Measurements from ENCODE around the gene KLHL11.
"Not testable (repeated sequence)": the region's sequence is repeated elsewhere in the genome, so short reads cannot be mapped to it uniquely, and the experiment has no call there.

Gene KLHL11

DNA sequence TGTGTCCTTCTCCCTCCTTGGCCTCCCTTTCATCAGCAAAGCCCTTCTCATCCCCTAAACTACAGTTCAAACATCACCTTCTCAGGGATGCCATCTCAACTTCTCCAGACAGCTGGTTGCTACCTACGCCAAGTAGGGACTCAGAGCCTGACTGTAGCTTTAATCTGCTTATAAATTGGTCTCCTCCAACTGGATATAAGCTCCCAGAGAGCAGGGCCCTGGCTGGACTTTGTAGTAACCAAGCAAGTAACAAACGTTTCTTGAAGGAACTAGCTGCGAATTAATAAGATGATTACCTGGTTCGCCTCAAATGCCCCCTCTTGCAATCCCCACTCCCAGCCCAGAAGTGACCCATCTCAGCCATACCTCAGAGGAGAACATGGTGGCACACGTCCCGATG is 17.5 kb upstream of the KLHL11 start:
- no peak for DNase-seq

DNA sequence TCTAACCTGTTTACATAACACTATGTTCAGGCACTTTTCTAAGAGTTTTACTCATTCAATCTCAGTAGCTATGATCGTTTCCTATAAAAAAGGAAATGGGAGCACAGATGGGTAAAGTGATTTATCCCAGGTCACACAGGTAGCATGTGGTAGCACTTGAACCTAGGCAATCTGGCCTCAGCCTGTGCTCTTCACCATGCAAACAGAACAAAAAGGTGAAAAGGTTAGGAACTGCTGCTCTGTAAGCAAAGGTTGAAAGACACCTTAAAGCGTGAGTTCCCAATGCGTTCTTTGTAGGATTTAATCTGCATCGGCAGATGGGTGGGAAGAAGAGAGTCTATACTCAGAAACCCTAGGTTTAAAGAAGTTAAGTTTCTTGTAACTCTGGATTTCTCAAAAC is 14.9 kb upstream of the KLHL11 start:
- DNase-seq: no peak

DNA sequence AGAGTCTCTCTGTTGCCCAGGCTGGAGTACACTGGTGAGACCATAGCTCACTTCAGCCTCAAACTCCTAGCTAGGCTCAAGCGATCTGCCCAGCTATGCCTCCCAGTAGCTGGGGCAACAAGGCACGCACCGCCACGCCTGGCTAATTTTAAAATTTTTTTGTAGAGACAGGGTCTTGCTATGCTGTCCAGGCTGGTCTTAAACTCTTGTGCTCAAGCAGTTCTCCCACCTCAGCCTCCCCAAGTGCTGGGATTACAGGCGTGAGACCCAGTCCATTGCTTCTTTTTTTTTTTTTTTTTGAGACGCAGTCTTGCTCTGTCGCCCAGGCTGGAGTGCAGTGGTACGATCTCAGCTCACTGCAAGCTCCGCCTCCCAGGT is 9.1 kb upstream of the KLHL11 start:
- DNase-seq: not testable (repeated sequence)

DNA sequence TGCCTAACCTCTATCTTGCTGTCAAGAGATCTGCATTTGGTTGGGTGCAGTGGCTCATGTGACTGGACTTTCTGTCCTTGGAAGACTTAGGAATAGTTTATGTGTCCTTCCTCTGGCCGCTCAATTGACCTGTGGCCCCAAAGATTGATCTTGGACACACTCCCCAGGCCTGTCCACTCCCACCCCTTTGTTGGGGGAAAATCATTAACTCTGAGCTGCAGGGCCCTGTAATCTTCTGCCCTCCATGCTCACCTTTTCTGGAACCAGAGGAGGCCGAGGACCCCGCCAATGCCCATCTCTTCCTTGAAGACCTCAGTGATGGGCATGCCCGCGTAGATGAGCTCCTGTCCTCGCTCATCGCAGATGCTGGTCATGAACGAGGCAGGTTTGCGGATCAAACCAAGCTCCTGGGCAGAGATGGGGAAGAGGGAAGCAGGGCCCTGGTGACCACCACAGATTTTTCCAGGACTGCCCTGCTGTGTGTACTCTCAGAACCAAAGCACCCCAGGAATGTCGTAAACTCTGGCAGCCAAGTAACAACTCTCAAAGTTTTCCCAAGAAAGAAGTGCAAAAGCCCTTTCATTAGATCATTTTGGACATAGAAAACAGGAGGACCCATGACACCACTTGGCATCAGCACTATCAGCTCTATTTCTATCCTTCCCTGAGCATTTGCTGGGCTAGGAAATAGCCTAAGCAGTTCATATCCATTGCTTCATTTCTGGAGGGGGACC is 8.5 kb upstream of the KLHL11 start:
- no peak for DNase-seq

DNA sequence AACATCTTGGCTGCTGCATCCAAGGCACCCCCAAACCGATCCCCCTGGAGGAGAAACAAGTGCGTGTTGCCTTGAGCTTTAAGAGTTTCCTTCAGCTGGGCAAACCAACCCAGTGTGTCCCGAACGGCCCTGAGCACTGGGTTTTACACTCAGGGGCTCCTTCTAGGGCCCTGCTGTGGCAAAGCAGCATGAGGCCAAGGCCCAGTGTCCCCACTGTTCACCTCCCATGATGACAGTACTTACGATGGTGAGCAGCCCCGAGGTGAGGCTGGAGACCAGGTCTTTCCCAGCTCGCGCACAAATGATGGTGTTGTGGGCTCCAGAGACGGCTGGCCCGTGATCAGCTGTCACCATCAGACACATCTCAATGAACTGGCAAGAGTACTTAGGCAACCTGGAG is 6.6 kb upstream of the KLHL11 start:
- DNase-seq: no peak

DNA sequence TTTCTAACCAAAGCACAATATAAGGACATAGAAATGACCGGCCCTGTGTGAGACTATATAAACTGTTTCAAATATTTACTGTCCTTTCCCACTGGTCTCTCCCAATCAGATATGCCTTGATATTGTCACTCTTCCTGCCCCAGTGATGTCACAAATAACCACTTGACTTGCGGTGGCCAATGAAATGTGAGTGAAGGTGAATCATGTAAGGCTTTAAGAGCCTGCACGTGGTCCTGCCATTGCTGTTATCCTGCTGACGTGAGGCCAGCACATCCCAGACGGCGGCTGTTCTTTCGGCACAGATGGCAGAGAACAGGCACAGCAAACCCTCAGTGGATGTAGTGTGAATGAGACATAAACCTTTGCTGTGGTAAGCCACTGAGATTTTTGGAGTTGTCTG is 5.4 kb upstream of the KLHL11 start:
- no peak for DNase-seq

DNA sequence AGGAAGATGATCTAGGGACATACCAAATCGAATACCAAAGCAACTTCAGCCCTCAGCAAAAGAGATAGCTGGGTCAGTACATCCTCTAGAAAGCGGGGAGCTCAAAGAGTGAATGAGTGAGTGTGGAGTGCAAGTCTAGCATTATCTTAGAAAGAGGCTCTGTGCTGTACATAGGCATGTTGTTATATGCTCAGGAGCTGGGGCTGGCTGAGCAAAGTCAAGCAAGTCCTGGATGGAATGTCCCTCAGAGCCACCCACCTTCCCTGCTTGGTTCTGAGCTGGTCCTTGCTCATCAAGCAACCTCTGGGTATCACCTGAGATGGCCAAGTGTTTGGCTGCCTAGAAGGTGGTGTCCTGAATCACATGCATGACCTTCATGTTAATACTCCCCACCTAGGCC is 4.9 kb upstream of the KLHL11 start:
- no peak for DNase-seq

DNA sequence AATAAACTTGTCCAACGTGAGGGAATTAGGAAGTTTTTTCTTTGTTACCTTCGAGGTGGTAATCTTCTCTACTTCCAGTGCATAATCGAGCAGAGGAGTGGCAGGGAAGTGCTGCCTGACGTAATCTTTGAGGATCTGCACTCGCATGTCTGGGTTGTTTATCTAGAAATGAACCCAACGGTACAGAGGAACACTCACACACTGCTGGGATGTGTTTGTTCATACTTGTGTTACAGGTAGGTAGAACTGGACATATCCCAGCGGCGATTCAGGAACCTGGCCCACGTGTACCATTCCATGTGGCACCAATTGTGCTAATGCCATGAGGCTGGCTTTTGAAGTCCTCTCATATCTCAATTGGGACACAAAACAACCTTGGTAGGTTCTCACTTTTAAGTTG is 4.2 kb upstream of the KLHL11 start:
- no peak for DNase-seq

DNA sequence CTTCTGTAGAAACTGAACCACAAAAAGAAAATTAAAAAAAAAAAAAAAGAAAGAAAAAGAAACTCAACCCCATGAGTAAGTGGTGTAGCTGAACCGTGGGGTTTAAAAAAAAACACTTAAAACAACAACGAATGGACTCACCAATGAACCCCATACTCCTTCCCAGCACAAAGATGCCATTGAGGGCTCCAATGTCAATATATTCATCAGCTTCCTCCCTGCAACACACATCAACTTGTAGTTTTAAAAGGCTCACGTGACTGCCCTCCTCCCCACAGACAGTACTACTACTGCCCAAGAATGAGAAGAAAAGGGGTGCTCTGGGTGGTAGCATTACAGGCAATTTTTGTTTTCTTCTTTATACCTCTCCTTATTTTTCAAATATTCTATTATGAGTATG is 3.3 kb upstream of the KLHL11 start:
- DNase-seq: no peak

DNA sequence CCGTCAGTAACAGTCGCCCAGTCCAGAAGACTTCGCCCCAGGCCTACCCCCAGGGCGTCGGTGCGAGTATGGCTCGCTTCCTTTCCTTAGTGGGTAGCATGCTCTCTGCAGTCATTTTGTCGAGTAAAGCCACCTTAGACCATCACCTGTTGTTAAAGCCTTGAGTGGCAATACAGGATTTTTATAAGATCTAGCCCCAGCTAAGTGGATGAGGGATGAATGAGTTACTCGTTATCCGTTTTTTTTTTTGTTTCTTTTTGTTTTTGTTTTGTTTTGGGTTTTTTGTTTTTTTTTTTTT is 322 bp upstream of the KLHL11 start:
- no peak for DNase-seq

DNA sequence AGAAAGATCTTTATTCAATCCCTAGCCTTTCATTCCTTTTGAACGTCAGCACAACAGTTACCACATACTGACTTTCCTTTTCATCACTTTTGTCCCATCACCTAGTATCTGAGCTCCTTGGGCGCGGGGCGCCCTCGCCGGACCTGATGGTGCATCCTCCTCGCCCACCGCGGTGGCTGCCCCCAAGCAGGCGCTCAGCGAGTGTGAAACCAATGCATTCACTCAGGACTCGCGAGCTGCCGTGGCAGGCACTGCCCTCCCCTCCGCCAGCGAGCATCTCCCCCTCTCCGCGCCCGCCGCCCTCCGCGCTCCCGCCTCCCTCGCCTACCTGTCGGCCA is 756 bp downstream of the KLHL11 start:
- DNase-seq: no peak

DNA sequence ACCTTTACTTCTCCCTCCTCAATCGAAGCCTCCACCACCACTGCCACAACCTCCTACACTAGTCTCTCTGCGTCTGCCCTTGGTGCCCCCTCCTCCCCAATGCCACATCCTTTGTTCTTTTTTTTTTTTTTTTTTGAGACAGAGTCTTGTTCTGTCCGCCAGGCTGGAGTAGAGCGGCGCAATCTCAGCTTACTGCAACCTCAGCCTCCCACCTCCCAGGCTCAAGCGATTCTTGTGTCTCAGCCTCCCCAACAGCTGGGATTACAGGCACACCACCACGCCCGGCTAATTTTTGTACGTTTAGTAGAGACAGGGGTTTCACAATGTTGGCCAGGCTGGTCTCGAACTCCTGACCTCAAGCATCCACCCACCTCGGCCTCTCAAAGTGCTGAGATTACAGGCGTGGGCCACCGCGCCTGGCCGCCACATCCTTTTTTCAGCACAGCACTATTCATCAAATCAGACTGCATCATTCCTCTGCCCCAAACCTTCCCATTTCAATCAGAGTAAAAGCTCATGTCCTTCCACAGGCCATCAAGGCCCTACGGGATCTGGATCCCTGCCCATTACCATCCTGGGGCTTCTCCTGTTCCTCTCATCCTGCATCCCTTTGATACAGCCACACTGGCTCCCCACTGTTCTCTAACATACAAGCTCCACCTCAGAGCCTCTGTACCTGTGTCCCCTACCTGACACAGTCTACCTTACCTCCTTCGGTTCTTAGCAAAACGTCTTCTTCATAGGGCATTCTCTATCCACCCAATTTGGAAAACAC is 2.0 kb downstream of the KLHL11 start:
- DNase-seq: peak; percentile 22

DNA sequence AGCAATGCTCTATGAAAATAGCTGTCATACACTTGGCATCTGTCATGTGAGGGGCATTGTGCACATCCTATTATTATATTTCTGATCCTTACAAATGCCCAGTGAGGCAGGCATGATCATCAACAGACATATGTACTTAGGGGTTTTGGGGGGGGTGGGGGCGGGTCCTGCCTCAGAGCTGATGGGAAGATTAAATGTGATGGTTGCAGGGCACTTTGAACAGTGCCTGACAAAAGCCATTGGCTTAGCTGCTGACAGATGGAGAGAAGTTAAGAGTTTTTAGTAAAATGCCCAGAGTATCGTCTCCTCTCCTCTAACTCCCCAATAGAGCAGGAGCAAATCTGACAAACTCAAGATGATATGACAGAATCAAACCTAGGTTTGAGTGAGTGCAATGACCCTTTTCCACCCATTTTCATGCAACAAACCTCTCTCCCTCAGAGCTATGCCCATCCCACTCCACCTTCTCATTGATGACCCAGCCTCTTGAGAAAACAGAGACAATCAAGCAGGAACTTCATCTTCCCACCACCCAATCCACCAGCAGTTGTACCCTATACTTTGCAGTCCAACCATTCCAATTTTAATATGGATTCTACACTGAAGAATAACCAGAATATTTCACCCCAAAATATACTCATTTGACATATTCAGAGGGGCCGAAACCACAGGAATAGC is 4.8 kb downstream of the KLHL11 start:
- no peak for DNase-seq

DNA sequence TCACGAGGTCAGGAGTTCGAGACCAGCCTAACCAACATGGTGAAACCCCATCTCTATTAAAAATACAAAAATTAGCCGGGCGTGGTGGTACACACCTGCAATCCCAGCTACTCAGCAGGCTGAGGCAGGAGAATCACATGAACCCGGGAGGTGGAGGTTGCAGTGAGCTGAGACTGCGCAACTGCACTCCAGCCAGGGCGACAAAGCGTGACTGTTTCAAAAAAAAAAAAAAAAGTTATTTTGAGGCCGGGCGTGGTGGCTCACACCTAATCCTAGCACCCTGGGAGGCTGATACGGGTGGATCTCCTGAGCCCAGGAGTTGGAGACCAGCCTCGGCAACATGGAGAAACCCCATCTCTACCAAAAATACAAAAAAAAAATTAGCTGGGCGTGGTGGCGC is 13.8 kb downstream of the KLHL11 start:
- DNase-seq: not testable (repeated sequence)

DNA sequence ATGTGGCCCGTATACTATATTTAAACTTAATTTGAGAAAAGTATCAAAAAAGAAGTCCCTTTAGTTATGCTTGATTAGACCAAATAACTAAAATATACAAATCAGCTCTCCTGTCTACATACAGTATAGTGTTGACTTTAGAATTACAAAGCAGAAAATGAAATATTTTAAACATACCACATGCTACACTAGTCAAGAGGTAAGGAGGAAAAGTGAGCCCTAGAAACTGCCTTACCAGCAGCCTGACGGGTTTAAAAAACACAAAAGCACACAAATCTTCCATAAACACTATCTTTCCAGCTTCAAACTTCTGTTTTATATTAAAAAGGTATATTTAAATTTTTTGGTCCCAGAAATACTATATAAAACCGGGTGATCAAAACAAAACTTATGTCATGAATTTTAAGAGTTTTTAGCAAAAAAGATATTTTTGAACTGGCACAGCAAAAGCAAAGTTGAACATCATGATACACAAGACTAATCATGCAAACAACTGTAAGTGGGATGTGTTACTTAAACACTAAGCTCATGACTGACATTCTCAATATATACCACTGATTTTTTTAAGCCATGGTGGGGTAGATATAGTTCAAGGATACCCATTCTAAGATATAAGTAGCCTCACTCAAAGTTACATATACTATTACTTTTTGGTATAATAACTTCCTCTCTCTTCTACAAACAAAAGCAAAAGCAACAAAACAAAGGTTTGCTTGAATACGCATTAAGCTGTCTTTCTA is 15.8 kb downstream of the KLHL11 start:
- DNase-seq: no peak

DNA sequence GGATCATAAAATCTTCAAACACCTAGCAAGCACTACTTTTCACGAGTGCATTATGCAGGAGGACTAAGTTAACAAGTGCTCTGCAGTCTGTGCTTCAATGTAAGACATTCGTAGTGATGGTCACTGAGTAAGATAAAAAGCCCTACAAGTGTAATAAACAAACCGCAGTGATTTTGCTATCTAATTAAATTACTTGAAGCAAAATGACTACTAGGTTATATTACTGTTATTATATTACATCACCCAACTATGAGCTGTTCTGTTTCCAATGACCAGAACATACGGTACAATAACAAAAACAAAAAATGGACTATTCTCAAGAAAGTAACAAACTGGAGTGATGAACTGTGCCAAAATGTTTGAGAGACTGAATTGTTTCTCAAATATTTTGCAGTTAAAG is 16.4 kb downstream of the KLHL11 start:
- no peak for DNase-seq

DNA sequence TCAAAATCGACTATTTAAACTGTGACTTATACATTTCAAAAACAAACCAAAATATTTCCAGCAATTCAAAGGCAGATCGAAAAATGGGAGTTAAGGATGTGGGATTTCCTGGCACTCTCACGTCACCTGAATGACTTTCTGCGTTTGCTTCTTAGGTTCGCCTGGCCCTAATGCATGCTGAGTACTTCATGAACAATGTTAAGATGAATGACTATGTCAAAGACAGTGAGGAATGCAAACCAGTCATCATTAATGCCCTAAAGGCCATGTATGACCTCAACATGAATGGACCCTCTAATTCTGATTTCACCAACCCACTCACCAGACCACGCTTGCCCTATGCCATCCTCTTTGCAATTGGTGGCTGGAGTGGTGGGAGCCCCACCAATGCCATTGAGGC is 20.3 kb downstream of the KLHL11 start:
- DNase-seq: no peak

DNA sequence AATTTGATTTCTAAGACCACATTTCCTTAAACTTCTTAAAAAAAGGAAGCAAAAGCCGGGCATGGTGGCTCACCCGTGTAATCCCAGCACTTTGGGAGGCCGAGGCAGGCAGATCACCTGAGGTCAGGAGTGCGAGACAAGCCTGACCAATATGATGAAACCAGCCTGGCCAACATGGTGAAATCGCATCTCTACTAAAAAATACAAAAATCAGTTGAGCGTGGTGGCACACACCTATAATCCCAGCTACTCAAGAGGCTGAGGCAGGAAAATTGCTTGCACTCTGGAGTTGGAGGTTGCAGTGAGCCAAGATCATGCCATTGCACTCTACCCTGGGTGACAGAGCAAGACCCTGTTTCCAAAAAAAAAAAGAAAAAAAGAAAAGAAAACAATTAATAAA is 24.4 kb downstream of the KLHL11 start:
- DNase-seq: not testable (repeated sequence)

DNA sequence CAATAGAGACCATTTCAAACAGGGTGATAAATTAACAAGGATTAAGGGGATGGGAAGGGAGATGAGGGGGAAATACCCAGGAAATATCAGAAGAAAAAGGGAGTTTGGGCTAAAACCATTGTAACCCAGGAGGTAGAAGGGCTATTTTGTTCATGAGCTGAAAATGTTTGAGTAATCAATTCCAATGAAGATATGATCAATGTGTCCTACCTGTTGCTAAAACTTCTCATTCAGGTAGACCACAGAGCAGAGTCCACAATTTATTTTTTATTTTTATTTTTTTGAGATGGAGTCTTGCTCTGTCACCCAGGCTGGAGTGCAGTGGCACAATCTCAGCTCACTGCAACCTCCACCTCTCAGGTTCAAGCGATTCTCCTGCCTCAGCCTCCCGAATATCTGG is 25.8 kb downstream of the KLHL11 start:
- DNase-seq: not testable (repeated sequence)

DNA sequence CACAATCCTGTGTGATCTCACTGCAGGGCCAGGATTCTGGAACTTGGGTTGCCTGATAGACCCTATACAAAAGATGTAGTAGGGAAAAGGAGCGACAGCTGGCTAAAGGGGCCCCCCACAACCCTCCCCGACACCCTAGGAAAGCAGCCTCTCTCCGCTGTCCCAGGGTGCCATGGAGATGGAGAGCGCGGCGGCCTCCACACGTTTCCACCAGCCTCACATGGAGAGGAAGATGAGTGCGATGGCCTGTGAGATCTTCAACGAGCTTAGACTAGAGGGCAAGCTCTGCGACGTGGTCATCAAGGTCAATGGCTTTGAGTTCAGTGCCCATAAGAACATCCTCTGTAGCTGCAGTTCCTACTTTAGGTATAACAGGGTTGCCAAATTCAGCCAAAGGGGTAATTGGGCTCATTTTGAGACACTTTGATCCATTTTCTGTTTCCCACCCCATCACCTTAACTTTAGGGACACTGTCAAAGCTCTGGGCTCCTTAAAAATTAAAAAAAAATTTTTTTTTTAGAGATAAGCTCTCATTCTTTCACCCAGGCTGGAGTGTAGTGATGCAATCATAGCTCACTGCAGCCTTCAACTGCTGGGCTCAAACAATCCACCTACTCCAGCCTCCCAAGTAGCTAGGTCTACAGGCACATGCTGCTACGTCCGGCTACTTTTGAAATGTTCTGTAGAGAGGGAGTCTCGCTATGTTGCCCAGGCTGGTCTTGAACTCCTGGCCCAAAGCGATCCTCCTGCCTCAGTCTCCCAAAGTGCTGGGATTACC is 27.3 kb downstream of the KLHL11 start, which contains the start of gene KLHL10:
KLHL10 (plus strand) TSS at position 65 of the 778 bp plus-strand sequence; CDS start at position 173, 108 bp downstream.
- DNase-seq: no peak

DNA sequence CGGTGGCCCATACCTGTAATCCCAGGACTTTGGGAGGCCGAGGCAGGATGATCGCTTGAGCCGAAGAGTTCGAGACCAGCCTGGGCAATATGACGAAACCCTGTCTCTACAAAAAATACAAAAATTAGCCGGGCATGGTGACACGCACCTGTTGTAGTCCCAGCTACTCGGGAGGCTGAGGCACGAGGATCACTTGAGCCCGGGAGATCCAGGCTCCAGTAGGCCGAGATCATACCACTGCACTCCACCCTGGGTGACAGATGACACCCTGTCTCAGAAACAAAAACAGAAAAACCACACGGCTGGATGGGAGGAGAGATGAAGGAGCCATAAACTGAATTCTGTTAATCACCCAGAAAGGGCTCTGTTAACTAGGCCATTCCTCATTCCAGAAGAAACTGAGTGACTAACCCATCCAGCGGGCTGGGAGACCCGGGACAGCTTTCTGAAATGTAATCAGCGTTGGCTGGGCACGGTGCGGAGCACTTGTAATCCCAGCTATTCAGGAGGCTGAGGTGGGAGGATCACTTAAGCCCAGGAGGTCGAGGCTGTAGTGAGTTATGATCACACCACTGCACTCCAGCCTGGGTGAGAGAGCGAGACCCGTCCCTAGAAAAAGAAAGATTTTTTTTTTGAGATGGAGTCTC is 28.6 kb downstream of the KLHL11 start:
- no peak for DNase-seq
